Ovary (tissue), 3 donors: Measurements from ENCODE around the gene IVL.

Experiments used
- CTCF ChIP-seq, 3 donors: fragments of 450-650 bp in 2 of 3; fragments of 200-600 bp in 1 of 3; IDR thresholded peaks; one replicate each; pipeline versions ENCODE4 v1.5.1 to v1.8.0; 2016 to 2022; ENCODE audit warnings: antibody characterized with exemption in 3 of 3, mild to moderate bottlenecking in 1 of 3
- EP300 ChIP-seq: sonication (generic); formaldehyde crosslinking; IDR thresholded peaks from one replicate; pipeline ENCODE4 v1.6.1; 2017; ENCODE audit warnings: antibody characterized with exemption
- POLR2A ChIP-seq: fragments of 450-650 bp; IDR thresholded peaks from one replicate; pipeline ENCODE4 v1.6.1; 2017; ENCODE audit warnings: antibody characterized with exemption, mild to moderate bottlenecking, moderate library complexity
- donor health status: DM: no; HTN: no; CAD: no.

GRCh38 chr1:152884966-152885624, 23.3 kb upstream of the IVL start:
- TF ChIP-seq CTCF (IDR thresholded peaks at IDR 0.05) (no peak), POLR2A (no peak), EP300 (no peak)
